RWPE1 (cell line): Measurements from ENCODE around the gene PTGIR.

ENCODE experiments used
- CTCF ChIA-PET: fragments of 350-600 bp; sonication (Branson Sonifier 250); formaldehyde crosslinking; extraction: SDS; loops from one replicate; lab custom pipeline; 2021; lab: Yijun Ruan, JAX
- POLR2A ChIA-PET: fragments of 400-600 bp; formaldehyde crosslinking; extraction: SDS; loops from one replicate; lab custom pipeline; 2020; ENCODE audit warnings: antibody characterized with exemption; ENCODE audit not compliant: low non-redundant PET; lab: Yijun Ruan, JAX
- DNase-seq: peaks from one replicate; pipeline ENCODE4 v3.0.0; 2012; ENCODE audit warnings: low spot score
- H3K27ac ChIP-seq: fragments of 450-650 bp; 2 replicates; pipeline ENCODE4 v1.5.1; 2017
- TF ChIP-seq, protein P1 (sequence below): fragments of 450-650 bp; conservative IDR thresholded peaks from 2 replicates; pipeline ENCODE4 v1.5.1; 2017; ENCODE audit warnings: low read depth, mild to moderate bottlenecking

PTGIR gene

DNA sequence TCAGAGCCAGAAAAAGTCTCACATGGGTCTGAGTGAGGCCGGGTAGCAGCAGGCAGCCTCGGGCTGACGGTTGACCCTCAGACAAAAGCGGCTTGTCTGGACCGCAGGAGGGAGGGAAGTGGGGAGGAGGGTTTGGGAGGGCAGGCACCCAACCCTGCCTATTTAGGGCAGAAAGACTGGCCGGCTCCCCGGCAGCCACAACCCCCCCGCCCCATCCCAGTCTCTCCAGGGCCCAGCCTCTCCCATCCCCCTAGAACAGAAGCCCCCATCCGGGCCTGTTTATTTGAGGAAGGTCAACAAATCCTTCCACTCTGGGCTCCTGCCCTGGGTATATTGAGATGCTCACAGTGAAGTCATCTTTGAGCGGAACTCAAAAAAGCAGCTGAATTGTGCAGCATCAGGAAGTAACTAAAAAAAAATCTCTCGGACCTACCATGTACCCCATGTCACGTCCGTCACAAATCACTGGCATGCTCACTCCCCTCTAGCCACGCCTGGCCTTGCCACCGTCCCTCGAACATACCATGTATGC is 29.8 kb upstream of the PTGIR start:
- TF ChIP-seq, protein P1, sequence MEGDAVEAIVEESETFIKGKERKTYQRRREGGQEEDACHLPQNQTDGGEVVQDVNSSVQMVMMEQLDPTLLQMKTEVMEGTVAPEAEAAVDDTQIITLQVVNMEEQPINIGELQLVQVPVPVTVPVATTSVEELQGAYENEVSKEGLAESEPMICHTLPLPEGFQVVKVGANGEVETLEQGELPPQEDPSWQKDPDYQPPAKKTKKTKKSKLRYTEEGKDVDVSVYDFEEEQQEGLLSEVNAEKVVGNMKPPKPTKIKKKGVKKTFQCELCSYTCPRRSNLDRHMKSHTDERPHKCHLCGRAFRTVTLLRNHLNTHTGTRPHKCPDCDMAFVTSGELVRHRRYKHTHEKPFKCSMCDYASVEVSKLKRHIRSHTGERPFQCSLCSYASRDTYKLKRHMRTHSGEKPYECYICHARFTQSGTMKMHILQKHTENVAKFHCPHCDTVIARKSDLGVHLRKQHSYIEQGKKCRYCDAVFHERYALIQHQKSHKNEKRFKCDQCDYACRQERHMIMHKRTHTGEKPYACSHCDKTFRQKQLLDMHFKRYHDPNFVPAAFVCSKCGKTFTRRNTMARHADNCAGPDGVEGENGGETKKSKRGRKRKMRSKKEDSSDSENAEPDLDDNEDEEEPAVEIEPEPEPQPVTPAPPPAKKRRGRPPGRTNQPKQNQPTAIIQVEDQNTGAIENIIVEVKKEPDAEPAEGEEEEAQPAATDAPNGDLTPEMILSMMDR: no peak
- no peak for DNase-seq
- ChIA-PET POLR2A (no interaction called here), CTCF (no interaction called here)
- H3K27ac ChIP-seq: no peak overlapping the region

GRCh38 chr19:46650445-46650844 is 25.6 kb upstream of the PTGIR start:
- no peak for DNase-seq
- POLR2A ChIA-PET: no interaction called here

GRCh38 chr19:46648961-46649960 is 24.4 kb upstream of the PTGIR start:
- CTCF ChIA-PET: no interaction called here
- H3K27ac ChIP-seq: no peak overlapping the region
- DNase-seq: no peak
- POLR2A ChIA-PET: no interaction called here
- TF ChIP-seq, protein P1: no peak

More at GRCh38 chr19:46650445-46650844, 25.6 kb upstream of the PTGIR start:
- CTCF ChIA-PET: no interaction called here
- TF ChIP-seq, protein P1: no peak
- no peak overlapping the region for H3K27ac ChIP-seq

GRCh38 chr19:46648060-46648960 is 23.4 kb upstream of the PTGIR start:
- TF ChIP-seq, protein P1: no peak
- H3K27ac ChIP-seq: no peak overlapping the region
- POLR2A ChIA-PET: no interaction called here
- no peak for DNase-seq
- CTCF ChIA-PET: interaction anchor here (0.8 kb wide), 1 partner anchor 34 kb away, joined by 3 read pairs; no protein-coding TSS in a partner anchor

- ChIA-PET POLR2A (no interaction called here), CTCF (no interaction called here)
- H3K27ac ChIP-seq: no peak overlapping the region
- no peak for DNase-seq
- TF ChIP-seq, protein P1: no peak
Observed at GRCh38 chr19:46646402-46646801, 21.5 kb upstream of the PTGIR start.

DNA sequence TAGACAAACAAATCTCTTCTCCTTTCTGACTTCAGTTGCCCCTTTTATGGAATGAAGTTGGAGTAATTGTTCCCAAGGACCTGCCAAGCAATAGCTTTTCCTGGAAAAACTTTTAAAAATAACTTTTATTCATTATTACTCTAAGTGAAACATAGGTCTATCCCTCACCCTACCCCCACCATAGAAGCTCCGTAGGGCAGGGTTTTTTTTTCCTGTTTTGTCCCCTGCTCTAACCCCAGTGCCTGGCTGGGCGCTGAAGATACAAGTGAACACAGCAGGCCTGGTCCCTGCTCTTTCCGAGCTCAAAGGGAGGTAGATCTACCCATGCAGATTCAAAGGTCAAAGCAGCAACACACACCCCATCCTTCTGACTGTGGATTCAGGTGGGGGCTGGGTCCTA is 19.8 kb upstream of the PTGIR start:
- DNase-seq: no peak
- POLR2A ChIA-PET: no interaction called here
- no peak overlapping the region for H3K27ac ChIP-seq
- TF ChIP-seq, protein P1: no peak
- CTCF ChIA-PET: interaction anchor here (0.7 kb wide), 1 partner anchor 346 kb away, joined by 7 read pairs; no protein-coding TSS in a partner anchor
